ENCODE data around the gene ADGRD2.

DNA sequence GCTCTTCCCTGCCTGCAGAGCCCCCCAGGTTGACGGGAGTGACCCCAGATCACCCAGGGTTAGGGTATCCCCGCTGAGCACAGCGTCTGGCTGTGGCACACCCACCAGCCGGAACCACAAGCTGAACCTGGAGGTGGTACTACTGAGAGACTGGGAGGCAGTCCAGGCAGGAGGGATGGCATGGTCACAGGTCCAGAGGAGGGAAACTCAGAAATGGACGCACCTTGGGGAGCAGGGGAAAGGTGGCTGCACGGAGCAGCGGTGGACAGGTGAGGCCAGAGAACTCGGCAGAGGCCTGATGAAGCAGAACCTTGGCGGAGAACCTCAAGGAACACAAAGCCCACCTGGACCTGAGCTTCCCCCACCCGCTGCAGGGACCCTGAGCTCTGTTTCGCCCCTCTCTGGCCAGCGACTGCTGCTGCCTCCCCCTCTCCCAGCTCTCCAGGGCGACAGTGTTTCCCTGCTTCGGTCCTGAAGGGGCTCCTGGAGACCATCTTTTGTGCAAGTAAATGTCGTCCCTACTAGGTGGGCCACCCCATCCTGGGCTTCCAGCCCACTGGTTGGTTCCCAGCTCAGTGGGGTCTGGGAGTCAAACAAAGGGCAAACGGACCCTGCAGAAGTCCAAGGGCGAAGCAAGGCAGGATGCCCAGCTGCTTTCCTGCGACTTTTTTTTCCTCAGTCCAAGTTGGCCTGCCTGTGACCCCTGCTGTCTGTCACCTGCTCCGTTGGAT is 845 bp downstream of the ADGRD2 start:
- TF ChIP-seq, protein P1, sequence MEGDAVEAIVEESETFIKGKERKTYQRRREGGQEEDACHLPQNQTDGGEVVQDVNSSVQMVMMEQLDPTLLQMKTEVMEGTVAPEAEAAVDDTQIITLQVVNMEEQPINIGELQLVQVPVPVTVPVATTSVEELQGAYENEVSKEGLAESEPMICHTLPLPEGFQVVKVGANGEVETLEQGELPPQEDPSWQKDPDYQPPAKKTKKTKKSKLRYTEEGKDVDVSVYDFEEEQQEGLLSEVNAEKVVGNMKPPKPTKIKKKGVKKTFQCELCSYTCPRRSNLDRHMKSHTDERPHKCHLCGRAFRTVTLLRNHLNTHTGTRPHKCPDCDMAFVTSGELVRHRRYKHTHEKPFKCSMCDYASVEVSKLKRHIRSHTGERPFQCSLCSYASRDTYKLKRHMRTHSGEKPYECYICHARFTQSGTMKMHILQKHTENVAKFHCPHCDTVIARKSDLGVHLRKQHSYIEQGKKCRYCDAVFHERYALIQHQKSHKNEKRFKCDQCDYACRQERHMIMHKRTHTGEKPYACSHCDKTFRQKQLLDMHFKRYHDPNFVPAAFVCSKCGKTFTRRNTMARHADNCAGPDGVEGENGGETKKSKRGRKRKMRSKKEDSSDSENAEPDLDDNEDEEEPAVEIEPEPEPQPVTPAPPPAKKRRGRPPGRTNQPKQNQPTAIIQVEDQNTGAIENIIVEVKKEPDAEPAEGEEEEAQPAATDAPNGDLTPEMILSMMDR (conservative IDR thresholded peaks at IDR 0.05; ENCODE audit: low read depth, low read length) = no peak
- TF ChIP-seq EZH2 (IDR thresholded peaks at IDR 0.05; ENCODE audit: low read length, unreplicated experiment) (no peak), EZH2phosphoT487 (IDR thresholded peaks at IDR 0.05; ENCODE audit: borderline replicate concordance, low read length) (no peak)

Measured in PC-3 (cell line).